ENCODE data around the gene HIPK2. TPM values are rescaled to one million over a fixed set of nuclear protein-coding genes. Genes with fewer than 3 reads are reported as not detected.
A peak's percentile ranks its signal among the peaks of the same experiment; 100 is the strongest.

Gene HIPK2
- total and polyA plus RNA-seq, 2 of the 4 experiments (the other 2 are of a cell fraction), result 22.0 to 27.1 TPM

DNA sequence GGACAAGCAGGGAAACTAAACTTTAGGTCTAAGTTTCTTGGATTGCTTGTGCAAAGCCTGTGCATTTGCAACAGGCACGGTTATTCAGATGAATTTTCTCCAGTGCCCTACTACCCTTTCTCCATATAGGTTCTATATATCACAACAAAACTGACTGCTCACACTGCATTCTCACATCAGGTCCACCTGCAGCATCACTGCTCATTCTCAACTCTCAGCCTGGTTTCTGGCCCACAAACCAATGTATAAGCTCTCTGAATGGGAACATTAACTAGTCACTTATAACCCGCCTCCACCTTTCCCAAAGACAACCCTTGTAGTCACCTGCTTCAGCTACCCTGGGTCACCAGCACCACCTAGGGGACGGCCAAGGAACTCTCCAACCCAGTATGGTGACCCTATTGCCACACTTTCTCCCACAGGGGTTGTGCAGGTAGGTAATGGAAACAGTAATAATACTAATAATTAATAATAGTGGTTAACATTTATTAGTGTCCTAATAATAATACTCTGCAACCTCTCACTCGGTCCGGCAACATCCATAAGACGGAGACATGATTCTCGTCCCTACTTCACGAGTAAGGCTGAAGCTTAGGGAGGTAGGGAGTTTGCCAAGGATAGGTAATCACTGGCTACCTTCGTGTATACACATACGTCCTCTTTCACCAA lies 157.0 kb downstream of the HIPK2 start:
- Histone ChIP-seq H3K36me3 (ENCODE audit: control insufficient read depth, insufficient read depth, low read length) (peaks cover 76% of the 10 kb centered on the region), H4K20me1 (ENCODE audit: insufficient read depth, low read length) (peaks cover 28% of the 10 kb centered on the region; the same call in 1 of the 2 replicates), H2AFZ (replicated peaks; ENCODE audit: low read length, poor library complexity) (no peak overlapping the region), H2BK120ac (ENCODE audit: low read depth, low read length) (no peak overlapping the region), H4K5ac (ENCODE audit: low read depth, low read length) (no peak overlapping the region), H3K4me1 (ENCODE audit: control insufficient read depth, insufficient read depth, low read length) (peaks cover 6% of the 10 kb centered on the region), H2BK5ac (ENCODE audit: low read depth, low read length, poor library complexity, severe bottlenecking) (no peak overlapping the region), H3K4me2 (ENCODE audit: low read depth, low read length) (no peak overlapping the region), H2BK20ac (ENCODE audit: low read depth, low read length) (no peak overlapping the region), H2AK9ac (replicated peaks; ENCODE audit: low read depth, low read length, poor library complexity) (no peak overlapping the region), H2BK15ac (ENCODE audit: low read depth, low read length) (no peak overlapping the region), H3K79me1 (ENCODE audit: low read depth in 1 of 2, low read length in 2 of 2) (peaks cover 20 to 79% of the 10 kb centered on the region in 2 experiments), H3K56ac (ENCODE audit: extremely low read depth, insufficient read depth, low read length) (no peak overlapping the region), H4K91ac (ENCODE audit: insufficient read depth, low read depth, low read length) (no peak overlapping the region), H3K14ac (replicated peaks; ENCODE audit: low read depth, low read length) (no peak overlapping the region), H3K4me3 (ENCODE audit: insufficient read depth, low read depth, low read length) (no peak overlapping the region), H3K9me1 (ENCODE audit: insufficient read depth, low read length) (peaks cover 12% of the 10 kb centered on the region; the same call in 1 of the 2 replicates), H2AK5ac (ENCODE audit: low read depth, low read length) (no peak overlapping the region), H3K23ac (ENCODE audit: low read depth, low read length) (no peak overlapping the region), H3K18ac (ENCODE audit: low read depth, low read length) (no peak overlapping the region), H3K27me3 (ENCODE audit: control insufficient read depth, insufficient read depth, low read length) (no peaks in the 10 kb centered on the region), H3K9me3 (ENCODE audit: control insufficient read depth, insufficient read depth, low read length) (no peaks in the 10 kb centered on the region), H4K8ac (ENCODE audit: low read depth in 2 of 2, low read length in 2 of 2) (no peak overlapping the region), H3K27ac (ENCODE audit: insufficient read depth, low read length) (no peak overlapping the region), H3K4ac (ENCODE audit: low read depth, low read length) (no peak overlapping the region), H3K9ac (ENCODE audit: low read depth, low read length) (no peak overlapping the region)
- WGBS, 2 experiments (ENCODE audit: extremely low coverage in 2 of 2, insufficient read length in 1 of 2), result 100% methylated on average over 1 of the region's 10 CpGs; no CpG with 5 or more reads in 1 of the 2 experiments
- DNase-seq, result peak; percentile 21
- no peak for ATAC-seq (ENCODE audit: low read depth)
- CTCF ChIA-PET, result interaction anchor here (1.3 kb wide), 1 partner anchor 190 kb away, joined by 3 read pairs; no protein-coding TSS in a partner anchor
- peak; percentile 56 for TF ChIP-seq CEBPB (IDR thresholded peaks at IDR 0.05; ENCODE audit: low read depth, low read length)
- TF ChIP-seq, protein P1, sequence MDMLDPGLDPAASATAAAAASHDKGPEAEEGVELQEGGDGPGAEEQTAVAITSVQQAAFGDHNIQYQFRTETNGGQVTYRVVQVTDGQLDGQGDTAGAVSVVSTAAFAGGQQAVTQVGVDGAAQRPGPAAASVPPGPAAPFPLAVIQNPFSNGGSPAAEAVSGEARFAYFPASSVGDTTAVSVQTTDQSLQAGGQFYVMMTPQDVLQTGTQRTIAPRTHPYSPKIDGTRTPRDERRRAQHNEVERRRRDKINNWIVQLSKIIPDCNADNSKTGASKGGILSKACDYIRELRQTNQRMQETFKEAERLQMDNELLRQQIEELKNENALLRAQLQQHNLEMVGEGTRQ (IDR thresholded peaks at IDR 0.05; ENCODE audit: low read depth, low read length), result no peak
- TF ChIP-seq, protein P2, sequence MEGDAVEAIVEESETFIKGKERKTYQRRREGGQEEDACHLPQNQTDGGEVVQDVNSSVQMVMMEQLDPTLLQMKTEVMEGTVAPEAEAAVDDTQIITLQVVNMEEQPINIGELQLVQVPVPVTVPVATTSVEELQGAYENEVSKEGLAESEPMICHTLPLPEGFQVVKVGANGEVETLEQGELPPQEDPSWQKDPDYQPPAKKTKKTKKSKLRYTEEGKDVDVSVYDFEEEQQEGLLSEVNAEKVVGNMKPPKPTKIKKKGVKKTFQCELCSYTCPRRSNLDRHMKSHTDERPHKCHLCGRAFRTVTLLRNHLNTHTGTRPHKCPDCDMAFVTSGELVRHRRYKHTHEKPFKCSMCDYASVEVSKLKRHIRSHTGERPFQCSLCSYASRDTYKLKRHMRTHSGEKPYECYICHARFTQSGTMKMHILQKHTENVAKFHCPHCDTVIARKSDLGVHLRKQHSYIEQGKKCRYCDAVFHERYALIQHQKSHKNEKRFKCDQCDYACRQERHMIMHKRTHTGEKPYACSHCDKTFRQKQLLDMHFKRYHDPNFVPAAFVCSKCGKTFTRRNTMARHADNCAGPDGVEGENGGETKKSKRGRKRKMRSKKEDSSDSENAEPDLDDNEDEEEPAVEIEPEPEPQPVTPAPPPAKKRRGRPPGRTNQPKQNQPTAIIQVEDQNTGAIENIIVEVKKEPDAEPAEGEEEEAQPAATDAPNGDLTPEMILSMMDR (conservative IDR thresholded peaks at IDR 0.05; ENCODE audit: low read depth, low read length), result peak; percentile 48
- no peak for TF ChIP-seq NFE2L2 (IDR thresholded peaks at IDR 0.05; ENCODE audit: low read depth, low read length)
- TF ChIP-seq RCOR1 (IDR thresholded peaks at IDR 0.05; ENCODE audit: insufficient replicate concordance, low read length), result no peak
- peak; percentile 33; the same call in 1 of the 2 replicates for TF ChIP-seq RAD21 (IDR thresholded peaks at IDR 0.05; ENCODE audit: low read length)
- TF ChIP-seq FOS (IDR thresholded peaks at IDR 0.05; ENCODE audit: low read depth, low read length), result no peak
- no peak for TF ChIP-seq BHLHE40 (IDR thresholded peaks at IDR 0.05; ENCODE audit: low read depth, low read length)
- dilution Hi-C loops (cut with HindIII; ENCODE audit: low sequenced_read_pairs, unreplicated experiment) (no loop called here), in situ Hi-C loops (cut with MboI; ENCODE audit: low sequenced_read_pairs) (no loop called here), intact Hi-C loops (cut with micrococcal nuclease) (no loop called here)
- POLR2A ChIA-PET (ENCODE audit: unreplicated experiment), result no interaction called here
- BruUV-seq (replicated peaks), result no TSS peak

All from IMR-90 (cell line).